AG04450 (cell line): ENCODE measurements around the gene CTXND1. TPM values are rescaled to one million over a fixed set of nuclear protein-coding genes. Genes with fewer than 3 reads are reported as not detected.
A peak's percentile ranks its signal among the peaks of the same experiment; 100 is the strongest.

Experiments used
- CTCF ChIA-PET: fragments of 300-600, 350-600 bp; formaldehyde crosslinking; extraction: SDS; loops from one replicate; lab custom pipeline; 2022; ENCODE audit warnings: antibody characterized with exemption, inconsistent platforms; lab: Charles Lee
- POLR2A ChIA-PET: fragments of 350-600 bp; formaldehyde crosslinking; extraction: SDS; loops from one replicate; lab custom pipeline; 2021; ENCODE audit warnings: antibody characterized with exemption, inconsistent platforms; lab: Yijun Ruan, JAX
- DNase-seq: peaks from one replicate; pipeline ENCODE4 v3.0.0-alpha.2; 2011; ENCODE audit warnings: low read depth, low spot score
- H3K27ac ChIP-seq: one replicate; pipeline ENCODE4 v1.5.1; 2012; ENCODE audit warnings: low read depth, low read length, control low read depth
- H3K27me3 ChIP-seq: one replicate; pipeline ENCODE4 v1.6.0; 2012; ENCODE audit warnings: low read length; ENCODE audit not compliant: control insufficient read depth, insufficient read depth
- H3K4me3 ChIP-seq: 2 replicates; pipeline ENCODE4 v1.5.1; 2011; ENCODE audit warnings: mild to moderate bottlenecking, low read depth, low read length, control low read depth
- H3K9me3 ChIP-seq: 2 replicates; pipeline ENCODE4 v1.5.1; 2012; ENCODE audit warnings: low read length; ENCODE audit not compliant: control insufficient read depth, insufficient read depth
- polyA plus RNA-seq: library from polyadenylated mRNA; depleted of rRNA; stranded (reverse); fragments of >200 nt; gene quantifications from 2 replicates; pipeline ENCODE4 v1.2.3, GENCODE V29; 2011
- TF ChIP-seq, protein P1 (sequence below): IDR thresholded peaks from 2 replicates; pipeline ENCODE4 v1.5.1; 2011; ENCODE audit warnings: low read depth, low read length, control low read depth, inconsistent platforms

The CTXND1 gene
- polyA plus RNA-seq, 1 experiment = not detected

DNA sequence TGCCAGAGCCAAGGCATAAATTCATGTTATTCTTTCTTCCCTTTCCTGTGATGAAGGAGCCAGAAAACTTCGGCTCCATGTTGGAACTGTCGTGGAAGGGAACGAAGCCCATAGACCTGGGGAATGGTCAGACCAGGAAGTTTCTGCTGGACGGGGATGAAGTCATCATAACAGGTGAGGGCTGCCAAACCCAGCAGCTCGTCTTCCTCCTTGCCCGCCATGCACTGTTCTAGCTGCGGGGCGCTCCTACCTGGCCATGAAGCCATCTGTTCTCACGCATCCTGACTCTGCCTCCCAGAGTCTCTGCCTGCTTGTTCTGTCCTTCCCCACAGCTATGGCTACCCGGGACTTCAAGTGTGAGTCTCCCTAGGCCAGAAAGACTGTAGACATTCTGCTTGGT lies 71.0 kb downstream of the CTXND1 start:
- TF ChIP-seq, protein P1, sequence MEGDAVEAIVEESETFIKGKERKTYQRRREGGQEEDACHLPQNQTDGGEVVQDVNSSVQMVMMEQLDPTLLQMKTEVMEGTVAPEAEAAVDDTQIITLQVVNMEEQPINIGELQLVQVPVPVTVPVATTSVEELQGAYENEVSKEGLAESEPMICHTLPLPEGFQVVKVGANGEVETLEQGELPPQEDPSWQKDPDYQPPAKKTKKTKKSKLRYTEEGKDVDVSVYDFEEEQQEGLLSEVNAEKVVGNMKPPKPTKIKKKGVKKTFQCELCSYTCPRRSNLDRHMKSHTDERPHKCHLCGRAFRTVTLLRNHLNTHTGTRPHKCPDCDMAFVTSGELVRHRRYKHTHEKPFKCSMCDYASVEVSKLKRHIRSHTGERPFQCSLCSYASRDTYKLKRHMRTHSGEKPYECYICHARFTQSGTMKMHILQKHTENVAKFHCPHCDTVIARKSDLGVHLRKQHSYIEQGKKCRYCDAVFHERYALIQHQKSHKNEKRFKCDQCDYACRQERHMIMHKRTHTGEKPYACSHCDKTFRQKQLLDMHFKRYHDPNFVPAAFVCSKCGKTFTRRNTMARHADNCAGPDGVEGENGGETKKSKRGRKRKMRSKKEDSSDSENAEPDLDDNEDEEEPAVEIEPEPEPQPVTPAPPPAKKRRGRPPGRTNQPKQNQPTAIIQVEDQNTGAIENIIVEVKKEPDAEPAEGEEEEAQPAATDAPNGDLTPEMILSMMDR = no peak
- no peak overlapping the region for H3K27ac ChIP-seq
- ChIA-PET POLR2A (no interaction called here), CTCF (no interaction called here)
- no peak for DNase-seq
- no peak overlapping the region for H3K4me3 ChIP-seq
- no peaks in the 10 kb centered on the region for H3K27me3 ChIP-seq
- H3K9me3 ChIP-seq = peaks cover 20% of the 10 kb centered on the region

DNA sequence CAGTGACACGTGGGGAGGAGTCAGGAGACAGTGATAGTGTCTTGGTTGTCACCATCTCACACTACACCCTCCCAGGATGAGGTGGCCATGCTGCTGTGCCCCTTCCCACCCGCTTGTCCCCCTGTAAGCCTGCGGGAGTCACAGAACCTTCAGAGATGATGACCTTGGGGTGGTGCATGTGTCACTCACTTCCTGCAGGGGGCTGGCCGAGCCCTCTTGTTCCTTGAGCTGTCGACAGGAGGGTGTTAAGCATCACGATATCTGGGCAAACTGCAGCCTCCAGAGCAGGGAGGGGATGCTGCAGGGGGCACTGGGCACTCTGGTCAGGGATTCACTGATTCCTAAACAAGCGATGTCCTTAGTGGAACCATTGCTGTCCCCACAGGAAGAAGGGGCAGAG lies 71.5 kb downstream of the CTXND1 start:
- Histone ChIP-seq H3K27me3 (no peaks in the 10 kb centered on the region), H3K9me3 (peaks cover 20% of the 10 kb centered on the region), H3K4me3 (no peak overlapping the region), H3K27ac (no peak overlapping the region)
- no peak for DNase-seq
- ChIA-PET POLR2A (no interaction called here), CTCF (no interaction called here)
- TF ChIP-seq, protein P1 = no peak

DNA sequence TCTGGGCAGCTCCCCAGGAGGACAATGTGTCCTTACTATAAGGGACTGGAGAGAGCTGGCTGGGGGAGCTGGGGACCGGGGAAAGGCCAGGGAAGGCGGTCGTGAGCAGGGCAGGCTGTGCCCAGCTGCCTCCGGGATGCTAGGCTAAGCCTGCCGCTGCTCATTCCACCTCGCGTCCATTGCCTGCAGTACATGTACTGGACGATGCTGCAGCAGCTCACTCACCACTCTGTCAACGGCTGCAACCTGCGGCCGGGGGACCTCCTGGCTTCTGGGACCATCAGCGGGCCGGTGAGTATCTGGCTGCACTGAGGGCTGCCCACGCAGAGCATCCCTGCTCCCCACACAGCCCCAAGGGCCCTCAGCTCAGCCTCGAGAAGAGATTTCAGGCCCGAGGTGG lies 72.1 kb downstream of the CTXND1 start:
- DNase-seq = no peak
- TF ChIP-seq, protein P1 = no peak
- H3K9me3 ChIP-seq = peaks cover 20% of the 10 kb centered on the region
- H3K4me3 ChIP-seq = no peak overlapping the region
- no peaks in the 10 kb centered on the region for H3K27me3 ChIP-seq
- ChIA-PET POLR2A (interaction anchor here (1.4 kb wide), 1 partner anchor 19 kb away, joined by 4 read pairs; no protein-coding TSS in a partner anchor), CTCF (interaction anchor here (1.1 to 1.3 kb wide), 2 partner anchors 187 to 326 kb away, joined by 3 to 4 read pairs; no protein-coding TSS in a partner anchor)
- no peak overlapping the region for H3K27ac ChIP-seq

DNA sequence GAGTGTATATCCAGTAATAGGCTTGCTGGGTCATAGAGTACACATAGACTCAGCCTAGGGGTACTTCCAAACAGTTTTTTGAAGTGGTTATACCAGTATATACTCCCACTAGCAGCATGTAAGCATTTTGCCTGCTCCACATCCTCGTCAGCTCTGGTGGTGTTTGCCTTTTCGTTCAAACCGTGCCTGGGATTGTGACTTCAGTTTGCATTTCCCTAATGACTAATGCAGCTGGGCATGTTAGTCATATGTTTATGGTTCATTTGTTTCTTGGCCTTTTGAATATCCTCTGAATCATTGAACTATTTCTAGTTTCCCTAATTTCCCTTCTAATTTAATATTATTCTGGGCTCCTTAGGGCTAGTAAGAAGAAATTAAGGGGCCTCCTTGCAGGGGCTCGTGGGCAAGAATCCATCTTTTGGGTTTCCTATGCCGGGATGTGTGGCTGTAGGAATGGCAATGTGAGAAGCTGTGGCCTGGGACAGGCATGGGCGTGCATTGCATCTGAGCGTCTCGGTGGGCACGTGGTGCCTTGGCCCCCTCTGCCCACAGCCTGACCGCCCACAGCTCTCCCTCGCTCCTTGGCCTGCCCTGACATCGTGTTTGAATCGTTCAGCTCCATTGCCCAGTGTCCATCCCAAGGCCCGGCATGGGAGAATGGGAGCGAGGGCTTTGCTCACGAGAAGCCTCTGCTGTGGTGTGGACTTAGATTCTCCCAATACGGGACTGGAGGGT lies 72.8 kb downstream of the CTXND1 start:
- TF ChIP-seq, protein P1 = no peak
- POLR2A ChIA-PET = interaction anchor here (0.6 to 1.4 kb wide), 2 partner anchors 19 to 116 kb away, joined by 3 to 4 read pairs; no protein-coding TSS in a partner anchor
- DNase-seq = peak; percentile 85
- Histone ChIP-seq H3K27me3 (no peaks in the 10 kb centered on the region), H3K27ac (peak overlapping the region; percentile 73), H3K9me3 (peaks cover 20% of the 10 kb centered on the region), H3K4me3 (no peak overlapping the region)
- CTCF ChIA-PET = interaction anchor here (0.6 to 1.3 kb wide), 5 partner anchors 10 to 325 kb away, joined by 3 to 4 read pairs (median 3); no protein-coding TSS in a partner anchor

DNA sequence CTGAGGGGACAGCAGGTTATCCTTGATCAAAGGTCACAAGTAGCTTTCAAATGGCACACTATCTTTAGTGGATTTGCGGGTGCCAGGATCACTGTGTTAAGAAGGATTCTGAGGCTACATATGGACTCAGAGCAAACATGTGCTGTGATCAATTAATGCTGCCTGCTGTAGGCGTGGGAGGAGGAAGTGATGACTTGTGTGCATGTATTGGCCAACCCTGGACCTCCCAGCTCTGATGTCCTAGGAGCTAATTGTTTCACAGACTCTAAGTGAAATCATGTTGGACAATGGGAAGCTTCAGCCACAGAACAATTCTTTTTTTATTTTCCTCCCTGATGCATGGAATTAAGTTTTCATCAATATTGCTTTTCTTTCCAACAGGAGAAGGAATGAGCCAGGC lies 74.9 kb downstream of the CTXND1 start:
- Histone ChIP-seq H3K4me3 (no peak overlapping the region), H3K27me3 (no peaks in the 10 kb centered on the region), H3K27ac (no peak overlapping the region), H3K9me3 (peaks cover 20% of the 10 kb centered on the region)
- POLR2A ChIA-PET = no interaction called here
- TF ChIP-seq, protein P1 = no peak
- CTCF ChIA-PET = no interaction called here
- no peak for DNase-seq
